GM23338 (cell line): ENCODE results near the gene EYA2. TPM values are rescaled to one million over a fixed set of nuclear protein-coding genes. Genes with fewer than 3 reads are reported as not detected.

Experiments
- ATAC-seq: fragments of 200-7000 bp; cut with Tn5 transposase; 3 replicates; pipeline ENCODE4 v1.9.1; 2020
- DNase-seq: peaks from one replicate; pipeline ENCODE4 v3.0.0-alpha.2; 2015; ENCODE audit warnings: low spot score
- H2AFZ ChIP-seq: fragments of 200-600 bp; sonication (generic); 2 replicates; pipeline ENCODE4 v1.8.0; 2016; ENCODE audit warnings: antibody characterized with exemption, mild to moderate bottlenecking, moderate library complexity
- H3F3A ChIP-seq: fragments of 200-600 bp; sonication (generic); replicated peaks from 2 replicates; pipeline ENCODE4 v1.8.0; 2017; ENCODE audit warnings: antibody characterized with exemption, mixed run types, low read depth
- H3K27ac ChIP-seq: fragments of 200-600 bp; sonication (generic); 2 replicates; pipeline ENCODE4 v1.6.1; 2016; ENCODE audit warnings: low read depth
- H3K27me3 ChIP-seq: fragments of 200-600 bp; sonication (generic); 2 replicates; pipeline ENCODE4 v1.8.0; 2016; ENCODE audit warnings: mild to moderate bottlenecking, mixed run types, moderate library complexity; ENCODE audit not compliant: insufficient read depth
- H3K36me3 ChIP-seq: fragments of 200-600 bp; sonication (generic); 2 replicates; pipeline ENCODE4 v1.8.0; 2016; ENCODE audit warnings: mild to moderate bottlenecking; ENCODE audit not compliant: insufficient read depth
- H3K4me1 ChIP-seq: fragments of 200-600 bp; sonication (generic); 2 replicates; pipeline ENCODE4 v1.8.0; 2016; ENCODE audit warnings: mild to moderate bottlenecking, moderate library complexity; ENCODE audit not compliant: insufficient read depth
- H3K4me2 ChIP-seq: fragments of 200-600 bp; sonication (generic); 2 replicates; pipeline ENCODE4 v1.7.1; 2017; ENCODE audit warnings: mixed run types
- H3K4me3 ChIP-seq: fragments of 200-600 bp; sonication (generic); 2 replicates; pipeline ENCODE4 v1.6.1; 2016; ENCODE audit warnings: mixed run types
- H3K79me2 ChIP-seq: fragments of 200-600 bp; sonication (generic); replicated peaks from 2 replicates; pipeline ENCODE4 v1.8.0; 2017; ENCODE audit warnings: mild to moderate bottlenecking; ENCODE audit not compliant: insufficient read depth
- H3K9me2 ChIP-seq: fragments of 200-600 bp; sonication (generic); 2 replicates; pipeline ENCODE4 v1.8.0; 2017; ENCODE audit not compliant: insufficient read depth
- H4K20me1 ChIP-seq: fragments of 200-600 bp; sonication (generic); replicated peaks from 2 replicates; pipeline ENCODE4 v1.8.0; 2017; ENCODE audit warnings: mild to moderate bottlenecking; ENCODE audit not compliant: insufficient read depth
- H3K27ac Mint-ChIP-seq: 2 replicates; pipeline ENCODE4 v1.8.0; 2020; ENCODE audit warnings: inconsistent platforms, mild to moderate bottlenecking, moderate library complexity, mixed read lengths
- H3K27me3 Mint-ChIP-seq: 3 replicates; pipeline ENCODE4 v1.8.0; 2022; ENCODE audit warnings: low read depth, mild to moderate bottlenecking, moderate library complexity, mixed read lengths, inconsistent platforms; ENCODE audit not compliant: insufficient read depth, poor library complexity
- H3K36me3 Mint-ChIP-seq: 3 replicates; pipeline ENCODE4 v1.8.0; 2021; ENCODE audit warnings: low read depth, mild to moderate bottlenecking, inconsistent platforms, moderate library complexity, mixed read lengths
- H3K4me1 Mint-ChIP-seq: 3 replicates; pipeline ENCODE4 v1.8.0; 2020; ENCODE audit warnings: mild to moderate bottlenecking, inconsistent platforms, mixed read lengths
- H3K4me3 Mint-ChIP-seq: 3 replicates; pipeline ENCODE4 v1.8.0; 2021; ENCODE audit warnings: moderate library complexity, mild to moderate bottlenecking, inconsistent platforms, mixed read lengths
- H3K9me3 Mint-ChIP-seq: 3 replicates; pipeline ENCODE4 v1.8.0; 2020; ENCODE audit warnings: moderate library complexity, mild to moderate bottlenecking, inconsistent platforms, mixed read lengths
- CREB1 ChIP-seq: fragments of 250-450 bp; sonication (Bioruptor Pico); IDR thresholded peaks from 2 replicates; pipeline ENCODE4 v1.5.0; 2020; ENCODE audit warnings: low read depth, mild to moderate bottlenecking, moderate library complexity
- CTCF ChIP-seq, 2 experiments: fragments of 200-600 bp in 1 of 2; sonication (generic) in 1 of 2; conservative IDR thresholded peaks; 2 replicates each; pipeline versions ENCODE4 v1.5.1 to v1.6.1; 2016 to 2017; ENCODE audit warnings: antibody characterized with exemption in 2 of 2, low read depth in 2 of 2, mild to moderate bottlenecking in 2 of 2, moderate library complexity in 1 of 2
- ETS1 ChIP-seq: IDR thresholded peaks from 2 replicates; pipeline ENCODE4 v1.6.1; 2016; ENCODE audit warnings: antibody characterized with exemption
- EZH2 ChIP-seq: fragments of 200-600 bp; sonication (generic); IDR thresholded peaks from one replicate; pipeline ENCODE4 v1.8.0; 2017; ENCODE audit warnings: antibody characterized with exemption, mild to moderate bottlenecking, low read depth; ENCODE audit not compliant: unreplicated experiment
- EZH2phosphoT487 ChIP-seq: fragments of 200-600 bp; sonication (generic); IDR thresholded peaks from one replicate; pipeline ENCODE4 v1.8.1; 2018; ENCODE audit warnings: antibody characterized with exemption; ENCODE audit not compliant: unreplicated experiment
- JUNB ChIP-seq: IDR thresholded peaks from one replicate; pipeline ENCODE4 v1.6.1; 2016; ENCODE audit warnings: antibody characterized with exemption; ENCODE audit not compliant: unreplicated experiment
- NANOG ChIP-seq: IDR thresholded peaks from 2 replicates; pipeline ENCODE4 v1.6.1; 2016; ENCODE audit warnings: antibody characterized with exemption, borderline replicate concordance
- POLR2AphosphoS5 ChIP-seq: IDR thresholded peaks from 2 replicates; pipeline ENCODE4 v1.6.1; 2016; ENCODE audit warnings: antibody characterized with exemption, low read depth
- REST ChIP-seq: IDR thresholded peaks from one replicate; pipeline ENCODE4 v1.6.1; 2018; ENCODE audit warnings: antibody characterized with exemption; ENCODE audit not compliant: unreplicated experiment
- STAT1 ChIP-seq: IDR thresholded peaks from one replicate; pipeline ENCODE4 v1.6.1; 2016; ENCODE audit warnings: antibody characterized with exemption; ENCODE audit not compliant: unreplicated experiment
- ZNF114 ChIP-seq: fragments of 250-450 bp; sonication (Bioruptor Pico); IDR thresholded peaks from 2 replicates; pipeline ENCODE4 v1.5.0; 2020; ENCODE audit warnings: mild to moderate bottlenecking, moderate library complexity
- ZNF331 ChIP-seq: fragments of 250-450 bp; sonication (Bioruptor Pico); IDR thresholded peaks from 2 replicates; pipeline ENCODE4 v1.5.0; 2020; ENCODE audit warnings: low read depth, mild to moderate bottlenecking, moderate library complexity
- ZNF462 ChIP-seq: fragments of 250-450 bp; sonication (Bioruptor Pico); IDR thresholded peaks from 2 replicates; pipeline ENCODE4 v1.5.0; 2020; ENCODE audit warnings: mild to moderate bottlenecking, moderate library complexity
- polyA plus RNA-seq: library from polyadenylated mRNA; unstranded; fragments of >200 nt; fragmentation: Nextera tagmentation; extraction: Ambion mirVana; gene quantifications from 2 replicates; pipeline ENCODE4 v1.2.1, GENCODE V29; 2016
- total RNA-seq: library from RNA; depleted of rRNA; stranded (reverse); fragments of >200 nt; shearing (Covaris generic); gene quantifications from 2 replicates; pipeline ENCODE4 v1.2.3, GENCODE V29; 2014

EYA2 gene
- total and polyA plus RNA-seq, 2 experiments from 2014 or later: 0.50 to 0.56 TPM

- H3K27me3 ChIP-seq: no peaks in the 10 kb centered on the region
- H4K20me1 ChIP-seq: no peaks in the 10 kb centered on the region
- Mint-ChIP-seq H3K4me3 (no peak overlapping the region), H3K4me1 (no peaks in the 10 kb centered on the region), H3K9me3 (peaks cover 3% of the 10 kb centered on the region; the same call in 1 of the 3 replicates), H3K27me3 (peaks cover 3% of the 10 kb centered on the region), H3K27ac (no peak overlapping the region), H3K36me3 (no peaks in the 10 kb centered on the region; the same call in 2 of the 3 replicates)
- H3K4me1 ChIP-seq: no peaks in the 10 kb centered on the region
- no peak overlapping the region for H2AFZ ChIP-seq
- DNase-seq: no peak
- TF ChIP-seq ZNF114 (CRISPR knock-in tag) (no peak), ETS1 (no peak), ZNF331 (no peak), EZH2phosphoT487 (no peak), JUNB (no peak), STAT1 (no peak), REST (no peak), ZNF462 (CRISPR knock-in tag) (no peak), CREB1 (CRISPR knock-in tag) (no peak), CTCF (conservative IDR thresholded peaks at IDR 0.05; ENCODE audit: low read depth in 2 of 2) (no peak), EZH2 (no peak), POLR2AphosphoS5 (no peak), NANOG (no peak)
- ATAC-seq: no peak
- no peak overlapping the region for H3K4me3 ChIP-seq
- H3K4me2 ChIP-seq: no peak overlapping the region
- H3K36me3 ChIP-seq: no peaks in the 10 kb centered on the region
- no peaks in the 10 kb centered on the region for H3K79me2 ChIP-seq
- no peak overlapping the region for H3K27ac ChIP-seq
- no peaks in the 10 kb centered on the region for H3K9me2 ChIP-seq
- no peaks in the 10 kb centered on the region for H3F3A ChIP-seq
Measured at GRCh38 chr20:47030271-47030810, 135.7 kb downstream of the EYA2 start.
